NCI-H345 treated with DMSO at 0.1 percent for 48 hours (cell line): Measurements from ENCODE around the gene PTGDR2.

Experiments used
- DNase-seq: peaks from one replicate; lab custom pipeline; 2025; ENCODE audit not compliant: unreplicated experiment; lab: John Stamatoyannopoulos, UW

PTGDR2 gene

DNA sequence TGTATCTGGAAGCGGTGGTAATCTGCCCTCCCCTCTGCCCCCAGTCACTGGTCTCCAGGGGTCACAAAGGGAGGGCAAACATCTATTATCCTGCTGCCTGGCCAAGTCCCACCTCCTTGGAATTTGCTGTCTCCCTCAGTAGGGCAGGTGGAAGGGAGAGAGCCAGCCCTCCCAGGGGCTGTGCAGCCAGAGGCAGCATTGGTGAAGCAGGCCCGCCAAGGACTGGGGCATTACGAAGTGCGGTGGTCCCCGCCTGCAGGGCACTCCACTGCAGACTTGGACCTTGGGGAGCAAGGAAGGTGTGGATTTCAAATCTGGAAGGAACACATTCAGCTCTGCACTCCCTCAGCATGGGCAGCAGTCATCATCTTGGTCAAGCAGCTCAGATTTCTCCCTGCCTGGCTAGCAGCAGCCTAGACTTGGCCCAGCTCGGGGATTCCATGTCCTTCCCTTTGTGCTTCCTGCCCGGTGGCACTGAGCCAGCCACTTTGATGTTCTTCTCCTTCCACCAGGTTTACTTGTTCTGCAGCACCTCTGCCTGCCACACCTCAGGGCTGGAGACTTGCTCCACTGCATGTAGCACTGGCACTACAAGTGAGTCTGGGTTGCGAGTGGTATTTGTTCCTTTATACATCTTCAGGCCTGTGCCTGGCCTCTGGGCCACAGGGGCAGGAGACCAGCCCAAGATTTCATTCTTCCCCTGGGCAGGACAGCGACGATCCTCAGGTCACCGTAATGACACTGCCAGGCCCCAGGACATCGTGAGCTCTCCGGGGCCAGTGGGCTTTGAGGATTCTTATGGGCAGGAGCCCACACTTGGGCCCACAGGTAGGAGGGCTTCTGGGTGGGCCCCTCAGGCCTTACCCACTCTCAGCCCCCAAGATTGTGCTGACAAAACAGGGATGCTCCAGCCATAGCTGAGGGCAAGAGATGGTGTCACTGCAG, 18.9 kb upstream of the PTGDR2 start:
- DNase-seq, result no peak

DNA sequence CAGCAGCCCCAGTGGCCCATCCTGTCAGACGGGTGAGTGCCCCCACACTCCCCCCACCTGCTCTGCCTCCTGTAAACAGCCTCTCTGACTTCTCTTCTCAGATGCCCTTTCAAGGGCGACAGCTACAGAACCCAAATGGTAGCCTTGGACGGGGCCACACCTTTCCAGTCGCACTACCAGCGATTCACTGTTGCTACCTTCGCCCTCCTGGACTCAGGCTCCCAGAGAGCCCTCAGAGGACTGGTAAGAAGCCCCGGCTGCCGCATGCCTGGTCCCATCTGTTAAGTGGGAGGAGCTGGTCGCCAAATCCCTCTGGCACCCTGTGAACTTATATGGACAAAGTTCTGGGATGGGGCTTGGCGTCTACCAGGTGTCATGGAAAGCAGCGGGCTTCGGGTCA, 17.8 kb upstream of the PTGDR2 start:
- DNase-seq, result no peak

DNA sequence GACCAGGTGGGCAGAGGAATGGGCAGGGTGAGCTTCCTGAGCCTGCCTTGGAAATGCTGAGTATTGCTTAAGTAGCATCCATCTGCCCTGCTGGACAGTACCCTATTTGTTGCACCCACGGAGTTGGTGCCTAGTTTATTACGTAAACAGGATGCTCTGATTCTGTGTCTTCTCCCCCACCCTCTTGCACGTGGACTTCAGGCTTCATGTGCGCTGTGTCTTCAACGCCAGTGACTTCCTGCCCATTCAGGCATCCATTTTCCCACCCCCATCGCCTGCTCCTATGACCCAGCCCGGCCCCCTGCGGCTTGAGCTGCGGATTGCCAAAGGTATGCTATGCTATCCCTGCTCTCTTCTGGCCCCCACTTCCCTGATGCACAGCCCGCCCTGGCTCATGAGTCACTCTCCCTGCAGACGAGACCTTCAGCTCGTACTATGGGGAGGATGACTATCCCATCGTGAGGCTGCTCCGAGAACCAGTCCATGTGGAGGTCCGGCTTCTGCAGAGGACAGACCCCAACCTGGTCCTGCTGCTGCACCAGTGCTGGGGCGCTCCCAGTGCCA, 17.3 kb upstream of the PTGDR2 start:
- DNase-seq, result no peak

DNA sequence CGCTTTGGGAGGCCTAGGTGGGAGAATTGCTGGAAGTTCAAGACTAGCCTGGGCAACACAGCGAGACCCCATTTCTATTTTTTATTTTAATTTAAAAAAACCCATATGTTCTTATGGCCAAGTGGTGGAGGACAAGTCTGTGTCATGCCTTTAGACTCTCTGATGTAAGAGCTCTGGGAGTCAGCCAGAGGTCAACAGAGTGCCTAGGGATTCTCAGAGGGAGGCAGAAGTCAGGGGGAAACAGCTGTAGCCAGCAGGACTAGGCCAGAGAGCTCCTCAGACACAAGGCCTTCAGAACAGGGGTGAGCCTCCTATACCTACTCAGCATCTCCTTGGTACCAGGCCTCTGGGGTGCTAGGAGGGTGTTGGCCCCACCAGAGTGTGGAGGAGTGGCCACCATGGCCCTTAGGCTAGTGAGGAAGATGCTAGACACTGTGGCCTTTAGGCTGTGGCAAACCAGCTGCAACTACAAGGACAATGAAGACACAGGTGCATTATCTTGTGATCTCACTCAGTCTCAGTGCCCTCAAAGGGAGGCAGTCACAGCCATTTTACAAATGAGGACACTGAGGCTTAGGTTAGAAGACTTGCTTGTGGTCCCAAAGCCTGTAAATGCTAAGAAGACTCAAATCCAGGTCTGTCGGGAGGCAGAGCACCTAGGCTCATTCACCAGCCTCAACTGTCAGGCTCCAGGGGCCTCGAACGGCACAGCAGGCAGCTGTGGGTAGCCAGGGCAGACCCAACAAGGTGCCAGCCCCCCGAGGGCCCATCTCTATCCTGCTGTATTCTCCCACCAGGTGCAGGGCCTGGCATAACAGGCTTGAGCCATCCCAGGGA, 16.6 kb upstream of the PTGDR2 start:
- no peak for DNase-seq

DNA sequence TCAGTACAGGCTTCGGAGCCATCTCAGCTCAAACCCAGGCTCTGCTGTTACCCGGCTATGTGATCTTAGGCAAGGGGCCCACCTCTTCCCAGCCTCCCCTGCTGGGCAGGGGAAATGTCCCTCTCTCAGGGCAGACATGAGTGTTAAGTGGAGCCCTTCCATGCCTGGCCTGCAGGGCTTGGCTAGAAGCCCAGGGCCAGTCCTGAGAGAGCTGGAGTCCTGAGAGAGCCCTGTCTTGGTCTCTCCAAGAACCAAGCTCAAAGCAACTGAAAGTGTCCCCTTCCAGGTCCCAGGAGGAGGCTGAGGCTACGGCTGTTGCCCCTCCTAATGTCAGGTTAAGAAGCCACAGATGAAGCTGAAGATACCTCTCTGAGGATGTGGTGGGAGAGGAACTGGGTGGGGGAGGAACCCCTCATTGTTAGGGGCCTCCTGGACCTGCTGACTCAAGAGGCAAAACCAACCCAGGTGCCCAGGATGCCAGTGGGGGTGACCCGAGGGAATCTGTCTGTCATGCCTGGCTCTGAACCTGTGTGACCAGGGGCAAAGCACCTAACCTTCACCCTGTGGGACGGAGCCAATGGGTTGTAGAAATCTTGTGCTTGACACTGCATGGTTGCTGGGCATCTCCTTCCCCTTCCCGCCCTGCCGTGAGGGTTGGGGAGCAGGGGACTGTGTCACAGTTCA, 15.8 kb upstream of the PTGDR2 start:
- DNase-seq, result no peak

DNA sequence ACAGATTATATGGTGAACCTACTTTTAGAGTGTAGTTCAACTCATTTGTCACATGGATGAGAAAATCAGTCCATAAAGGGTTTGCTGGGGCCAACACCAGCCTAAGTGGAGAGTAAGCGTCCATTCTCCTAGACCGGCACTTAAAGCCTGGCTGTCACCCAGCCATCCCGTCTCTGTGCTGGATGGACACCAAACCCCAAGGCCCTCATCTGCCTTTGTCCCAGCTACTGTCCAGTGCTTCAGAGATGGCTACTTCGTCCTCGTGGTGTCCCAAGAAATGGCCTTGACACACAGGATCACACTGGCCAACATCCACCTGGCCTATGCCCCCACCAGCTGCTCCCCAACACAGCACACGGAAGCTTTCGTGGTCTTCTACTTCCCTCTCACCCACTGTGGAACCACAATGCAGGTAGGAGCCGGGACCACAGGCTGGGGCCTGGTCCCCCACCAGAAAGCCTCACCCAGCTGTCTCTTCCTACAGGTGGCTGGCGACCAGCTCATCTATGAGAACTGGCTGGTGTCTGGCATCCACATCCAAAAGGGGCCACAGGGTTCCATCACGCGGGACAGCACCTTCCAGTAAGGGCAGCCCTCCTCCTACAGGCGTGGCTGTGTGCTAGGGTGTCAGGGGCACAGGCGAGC, 15.1 kb upstream of the PTGDR2 start:
- no peak for DNase-seq

DNA sequence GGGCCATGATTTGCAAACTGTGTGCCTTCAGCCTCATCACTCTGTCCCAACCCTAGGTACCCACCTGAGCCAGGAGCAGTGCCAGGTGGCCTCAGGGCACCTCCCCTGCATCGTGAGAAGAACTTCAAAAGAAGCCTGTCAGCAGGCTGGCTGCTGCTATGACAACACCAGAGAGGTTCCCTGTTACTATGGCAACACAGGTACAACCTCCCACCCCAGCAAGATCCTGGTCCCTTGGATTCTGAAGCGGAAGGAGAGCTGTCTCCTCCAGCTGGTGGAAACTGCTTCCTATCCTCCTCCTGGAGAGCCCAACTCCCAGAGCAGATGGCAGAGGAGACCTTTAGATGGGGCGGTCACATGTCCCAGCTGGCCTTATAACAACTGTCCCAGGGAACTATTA, 14.5 kb upstream of the PTGDR2 start:
- no peak for DNase-seq

DNA sequence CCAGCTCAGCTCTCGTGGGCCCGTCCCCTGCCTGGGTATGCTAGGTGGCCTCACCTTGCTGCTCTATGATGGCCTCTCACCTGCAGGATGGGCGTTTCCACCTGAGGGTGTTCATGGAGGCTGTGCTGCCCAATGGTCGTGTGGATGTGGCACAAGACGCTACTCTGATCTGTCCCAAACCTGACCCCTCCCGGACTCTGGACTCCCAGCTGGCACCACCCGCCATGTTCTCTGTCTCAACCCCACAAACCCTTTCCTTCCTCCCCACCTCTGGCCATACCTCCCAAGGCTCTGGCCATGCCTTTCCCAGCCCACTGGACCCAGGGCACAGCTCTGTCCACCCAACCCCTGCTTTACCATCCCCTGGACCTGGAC, 13.7 kb upstream of the PTGDR2 start:
- DNase-seq, result no peak

DNA sequence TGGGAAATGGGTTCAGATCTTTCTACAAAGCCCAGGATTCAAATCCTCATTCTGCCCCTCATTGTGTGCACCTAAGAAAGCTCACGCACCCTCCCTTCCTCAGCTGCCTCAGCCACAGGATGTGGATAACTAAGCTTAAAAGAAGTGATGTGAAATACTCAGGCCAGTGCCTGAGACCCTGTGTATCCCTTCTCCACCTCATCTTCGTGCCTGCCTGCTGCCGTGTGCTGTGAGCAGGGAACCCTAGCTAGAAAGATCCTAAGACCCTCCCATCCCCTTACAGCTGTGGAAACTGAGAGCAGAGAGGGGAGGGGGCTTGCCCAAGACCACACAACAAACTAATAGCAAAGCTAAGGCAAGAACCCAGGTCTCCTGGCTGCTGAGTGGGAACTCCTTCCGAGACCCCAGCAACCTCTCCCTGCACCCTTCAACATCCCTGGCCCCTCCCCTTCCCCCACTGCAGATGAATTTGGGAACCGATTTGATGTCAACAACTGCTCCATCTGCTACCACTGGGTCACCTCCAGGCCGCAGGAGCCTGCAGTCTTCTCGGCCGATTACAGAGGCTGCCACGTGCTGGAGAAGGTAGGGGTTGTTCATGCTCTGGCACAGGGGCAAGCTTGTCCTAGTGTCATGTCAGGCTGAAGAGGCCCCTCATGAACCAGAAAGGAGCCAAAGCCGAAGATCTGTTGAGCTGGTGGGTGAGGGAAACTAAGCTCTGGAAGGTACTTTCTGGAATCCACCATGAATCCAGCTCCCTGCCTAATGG, 13.1 kb upstream of the PTGDR2 start:
- DNase-seq, result no peak

DNA sequence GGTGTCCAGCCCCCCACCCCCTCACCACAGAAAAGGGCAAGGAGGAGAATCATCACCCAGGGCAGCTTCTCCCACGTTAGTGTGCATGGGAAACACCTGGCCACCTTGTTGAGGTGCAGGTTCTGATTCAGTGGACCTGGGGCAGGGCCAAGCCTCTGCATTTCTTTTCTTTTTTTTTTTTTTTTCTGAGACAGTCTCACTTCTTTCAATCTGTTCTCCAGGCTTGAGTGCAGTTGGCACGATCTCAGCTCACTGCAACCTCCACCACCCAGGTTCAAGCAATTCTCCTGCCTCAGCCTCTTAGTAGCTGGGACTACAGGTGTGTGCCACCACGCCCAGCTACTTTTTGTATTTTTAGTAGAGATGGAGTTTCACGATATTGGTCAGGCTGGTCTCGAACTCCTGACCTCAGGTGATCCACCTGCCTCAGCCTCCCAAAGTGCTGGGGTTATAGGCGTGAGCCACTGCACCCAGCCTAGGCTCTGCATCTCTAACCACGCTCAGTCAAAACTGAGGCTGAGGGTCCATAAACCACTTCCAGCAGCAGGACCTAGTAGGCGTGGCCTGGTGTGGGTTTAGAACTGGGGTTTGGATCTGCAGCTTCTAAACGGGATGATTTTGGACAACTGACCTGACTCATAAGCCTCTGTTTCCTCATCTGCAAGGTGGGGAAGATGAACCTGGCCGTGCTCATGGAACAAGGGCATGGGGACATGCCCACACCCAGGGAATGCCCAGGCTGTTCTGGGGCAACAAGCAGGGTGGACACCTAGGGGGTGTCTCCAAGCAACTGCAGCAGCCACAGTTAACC, 12.3 kb upstream of the PTGDR2 start:
- no peak for DNase-seq

DNA sequence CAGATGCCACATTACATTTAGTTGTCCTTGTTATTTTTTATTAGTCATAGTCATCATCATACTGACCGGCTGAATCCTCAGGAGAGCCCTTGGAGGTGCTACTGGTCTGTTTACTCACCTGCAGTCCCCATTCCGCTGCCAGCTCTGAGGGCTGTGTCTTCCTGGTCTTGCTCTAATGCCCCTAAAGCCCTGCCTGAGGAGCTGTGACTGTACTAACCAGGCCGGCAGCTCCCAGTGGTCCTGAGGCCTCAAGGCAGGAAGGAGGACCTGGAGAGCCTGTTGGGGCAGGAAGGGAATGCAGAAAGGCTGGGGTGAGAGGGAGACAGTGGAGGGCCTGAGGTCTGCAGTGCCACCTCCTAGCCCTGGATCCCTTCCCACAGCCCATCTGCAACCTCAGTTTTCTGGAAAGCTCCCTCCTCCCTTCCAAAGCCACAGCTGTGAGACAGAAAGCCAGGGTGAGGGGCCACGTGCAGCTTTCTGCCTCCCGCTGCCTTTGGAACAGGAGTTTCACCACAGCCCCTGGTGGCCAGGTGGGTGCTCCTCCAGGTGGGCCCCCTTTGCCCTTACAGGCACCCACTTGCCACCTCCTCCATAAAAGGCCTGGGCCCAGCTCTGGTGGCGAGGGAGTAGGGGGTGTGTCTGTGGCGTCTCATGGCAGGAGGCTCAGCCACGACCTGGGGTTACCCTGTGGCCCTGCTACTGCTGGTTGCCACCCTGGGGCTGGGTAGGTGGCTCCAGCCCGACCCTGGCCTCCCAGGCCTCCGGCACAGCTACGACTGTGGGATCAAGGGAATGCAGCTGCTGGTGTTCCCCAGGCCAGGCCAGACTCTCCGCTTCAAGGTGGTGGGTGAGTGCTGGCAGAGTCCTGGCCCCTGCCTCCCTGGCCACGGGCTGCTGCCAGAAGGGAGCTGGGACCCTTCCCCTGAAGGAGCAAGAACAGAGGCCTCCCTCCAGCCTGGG, 11.4 kb upstream of the PTGDR2 start, which contains the start of gene ZP1:
TSS of gene ZP1 (plus strand) at position 632 of the 960 bp plus-strand sequence. CDS start at position 652, 20 bp downstream.
- DNase-seq, result no peak

DNA sequence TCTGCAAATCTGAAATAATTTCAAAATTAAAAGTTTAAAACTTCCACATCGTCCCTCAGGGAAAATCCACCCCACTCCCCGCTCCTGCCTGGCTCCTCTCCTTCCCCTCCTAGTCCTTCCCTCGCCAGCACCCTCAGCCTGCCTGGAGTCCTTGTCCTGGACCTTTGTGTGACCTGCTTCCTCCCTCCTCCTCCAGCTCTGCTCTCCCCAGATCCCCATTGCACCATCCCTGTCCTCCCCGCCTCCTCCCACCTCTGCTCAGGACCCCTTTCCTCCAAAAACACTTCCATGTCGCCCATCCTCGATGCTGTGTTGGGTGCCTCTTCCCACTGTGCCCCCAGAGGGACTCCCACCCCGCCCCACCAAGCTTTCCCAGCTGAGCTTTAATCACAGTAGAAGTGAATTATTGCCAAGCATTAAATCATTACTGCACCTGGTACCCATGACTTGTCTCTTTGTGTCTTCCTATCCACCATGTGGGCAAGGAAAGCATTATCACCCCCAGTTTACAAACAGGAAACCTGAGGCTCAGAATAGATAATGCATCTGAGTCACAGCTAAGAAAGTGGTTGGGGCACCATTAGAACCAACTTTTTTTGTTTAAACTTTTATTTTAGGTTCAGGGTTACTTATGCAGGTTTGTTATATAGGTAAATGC, 9.2 kb upstream of the PTGDR2 start:
- DNase-seq, result no peak

DNA sequence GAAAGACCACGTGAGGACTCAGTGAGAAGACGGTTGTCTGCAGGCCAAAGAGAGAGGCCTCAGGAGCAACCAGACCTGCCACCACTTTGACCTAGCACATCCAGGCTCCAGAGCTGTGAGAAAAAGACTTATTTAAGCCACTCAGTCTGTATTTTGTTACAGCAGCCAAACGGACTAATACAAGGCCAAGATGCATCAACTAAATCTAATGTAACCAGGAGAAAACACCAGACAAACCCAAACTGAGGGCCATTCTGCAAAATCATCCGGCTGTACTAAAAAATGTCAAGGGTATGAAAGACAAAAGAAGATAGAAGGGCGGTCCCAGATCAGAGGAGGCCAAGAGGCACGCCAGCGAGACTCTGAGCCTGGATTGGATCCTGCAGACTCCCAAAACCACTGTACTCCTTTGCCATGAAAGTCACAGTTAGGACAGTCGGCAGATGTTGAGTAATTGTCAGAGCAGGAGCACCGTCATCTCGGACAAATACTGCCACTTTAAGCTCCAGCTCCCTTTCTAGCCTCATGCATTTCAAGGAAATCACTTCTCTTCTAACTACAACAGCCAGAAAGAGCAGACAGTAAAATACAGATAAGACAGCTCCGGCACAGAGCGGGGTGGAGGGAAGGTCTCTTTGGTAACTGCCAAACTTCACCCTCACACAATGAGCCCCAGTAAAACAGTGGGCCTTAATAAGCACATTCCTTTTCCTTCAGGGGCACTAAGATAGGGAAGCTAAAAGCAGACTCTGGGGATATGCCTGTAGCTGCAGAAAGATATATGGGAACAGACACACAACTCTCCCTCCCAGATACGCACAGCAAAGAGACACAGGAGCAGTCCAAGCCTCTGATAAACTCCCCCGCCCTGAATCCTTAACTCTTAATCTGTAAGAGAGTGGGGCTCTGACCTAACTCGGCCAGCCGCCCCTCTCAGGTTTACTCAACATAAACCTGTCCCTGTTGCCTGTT, 8.1 kb upstream of the PTGDR2 start:
- DNase-seq, result no peak

DNA sequence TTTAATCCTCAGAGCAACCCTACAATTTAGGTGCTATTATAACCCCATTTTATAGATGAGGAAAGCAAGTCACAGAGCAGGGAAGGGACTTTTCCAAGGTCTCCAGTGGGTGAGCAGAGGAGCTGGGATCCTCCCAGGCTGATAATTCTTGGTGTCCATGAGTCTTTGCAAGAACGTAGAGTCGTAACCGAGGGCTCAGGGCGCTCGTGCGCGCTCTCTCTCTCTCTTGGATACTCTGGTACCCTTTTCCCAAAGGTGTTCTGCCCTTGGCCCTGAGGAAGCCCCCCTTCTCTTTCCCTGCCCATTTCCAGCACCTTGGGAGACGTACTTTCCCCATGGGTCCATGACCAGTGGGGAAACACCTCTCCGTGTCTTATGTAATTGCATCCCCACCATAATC, 6.4 kb upstream of the PTGDR2 start:
- no peak for DNase-seq

DNA sequence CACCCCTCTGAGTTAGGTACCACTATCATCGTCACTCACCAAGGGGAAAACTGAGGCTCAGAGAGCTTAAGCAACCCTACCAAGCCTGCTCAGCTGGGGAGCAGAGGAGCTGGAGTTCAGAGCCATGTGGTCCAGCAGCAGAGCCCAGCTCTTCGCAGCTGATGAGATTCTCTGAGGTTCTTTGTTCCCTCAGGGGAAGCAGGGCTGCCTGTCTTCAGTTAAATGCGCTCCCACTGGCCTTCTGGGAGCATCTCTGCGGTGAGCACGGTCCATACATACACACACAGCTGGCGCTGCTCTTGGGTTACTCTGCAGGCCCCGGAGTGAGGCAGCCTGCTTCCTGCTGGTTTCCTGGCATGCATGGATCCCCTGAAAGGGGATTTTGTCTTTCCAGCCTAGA, 5.2 kb upstream of the PTGDR2 start:
- no peak for DNase-seq

DNA sequence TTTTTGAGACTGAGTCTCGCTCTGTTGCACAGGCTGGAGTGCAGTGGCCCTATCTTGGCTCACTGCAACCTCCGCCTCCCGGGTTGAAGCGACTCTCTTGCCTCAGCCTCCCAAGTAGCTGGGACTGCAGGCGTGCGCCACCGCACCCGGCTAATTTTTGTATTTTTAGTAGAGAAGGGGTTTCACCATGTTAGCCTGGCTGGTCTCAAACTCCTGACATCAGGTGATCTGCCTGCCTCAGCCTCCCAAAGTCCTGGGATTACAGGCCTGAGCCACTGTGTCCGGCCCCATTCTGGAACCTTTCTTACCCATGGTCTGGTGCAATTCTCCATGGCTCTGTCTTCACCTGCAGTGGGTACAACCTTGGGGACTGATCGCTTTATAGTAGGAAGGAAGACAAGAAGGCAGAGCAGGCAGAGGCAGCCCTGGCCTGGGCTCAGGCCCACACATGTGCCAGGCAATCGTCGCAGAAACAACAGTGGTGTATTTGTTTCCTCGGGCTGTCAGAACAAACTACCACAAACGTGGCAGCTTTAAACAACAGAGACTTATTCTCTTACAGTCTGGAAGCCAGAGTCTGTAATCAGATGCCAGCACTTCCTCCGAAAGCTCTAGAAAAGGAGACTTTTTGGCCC, 4.0 kb upstream of the PTGDR2 start:
- no peak for DNase-seq
